ENCODE results near the gene PRR14L.

Gene PRR14L

GRCh38 chr22:31637891-31638618 lies 111.9 kb downstream of the PRR14L start:
- peak; percentile 83 to 84 for DNase-seq

DNA sequence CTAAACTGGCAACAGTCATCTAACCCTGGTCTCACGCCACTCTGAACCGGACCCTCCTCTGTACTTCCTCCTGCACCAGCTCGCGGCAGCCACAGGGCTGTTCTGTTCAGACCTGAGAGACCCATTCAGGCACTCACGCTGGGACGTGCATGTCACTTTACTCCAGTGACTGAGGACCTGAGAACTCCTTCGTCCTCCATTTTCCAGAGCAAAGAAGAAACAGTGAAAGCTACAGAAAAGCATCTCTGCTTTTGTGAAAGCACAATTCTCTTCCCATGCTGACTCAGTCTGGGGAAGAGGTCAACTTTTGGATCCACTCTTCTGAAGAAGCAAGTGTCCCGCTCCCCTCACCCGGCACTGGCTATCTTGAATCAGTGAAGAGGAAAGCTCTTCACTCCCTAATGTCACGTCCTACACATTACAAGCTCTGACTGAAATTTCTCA lies 112.5 kb downstream of the PRR14L start:
- peak; percentile 61 to 62 for DNase-seq

DNA sequence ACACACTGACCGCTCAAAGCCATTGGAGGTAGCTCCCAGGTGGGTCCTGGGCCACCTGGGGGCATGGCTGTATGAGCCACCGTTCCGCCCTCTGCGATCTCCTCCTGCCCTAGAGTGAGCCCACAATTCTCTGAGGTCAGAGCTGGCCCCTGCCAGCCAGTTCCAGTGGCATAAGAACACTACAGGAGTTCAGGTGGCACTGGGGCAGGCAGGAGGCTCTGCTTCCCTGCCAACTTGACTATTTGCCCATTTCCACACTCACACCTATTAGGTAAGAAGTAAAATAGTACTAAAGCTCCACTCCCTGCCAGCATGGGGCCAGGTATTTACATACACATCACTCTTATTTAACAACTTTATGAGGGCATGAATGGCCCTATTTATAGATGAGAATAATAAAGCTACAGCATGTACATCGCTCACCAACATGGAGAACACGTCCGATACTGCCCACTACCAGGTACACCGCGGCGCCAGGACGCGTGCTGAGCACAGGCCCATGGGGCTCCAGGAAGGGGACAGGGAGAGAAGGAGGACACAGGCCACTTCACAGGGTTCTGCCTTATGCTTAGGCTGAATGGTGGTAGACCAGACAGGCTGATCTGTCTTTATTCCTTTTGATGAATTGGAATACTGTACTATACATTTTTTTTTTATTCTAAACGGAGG lies 114.2 kb downstream of the PRR14L start:
- DNase-seq, result no peak

- DNase-seq, result no peak
Observed at GRCh38 chr22:31631436-31631835, 118.5 kb downstream of the PRR14L start.

Measured in inflammatory macrophage treated with lipopolysaccharide for 1 hour (primary cell).